NCI-H345 (cell line): ENCODE data around the gene ANO2.

ENCODE experiments used
- DNase-seq: peaks from one replicate; lab custom pipeline; 2025; lab: John Stamatoyannopoulos, UW

ANO2 gene

DNA sequence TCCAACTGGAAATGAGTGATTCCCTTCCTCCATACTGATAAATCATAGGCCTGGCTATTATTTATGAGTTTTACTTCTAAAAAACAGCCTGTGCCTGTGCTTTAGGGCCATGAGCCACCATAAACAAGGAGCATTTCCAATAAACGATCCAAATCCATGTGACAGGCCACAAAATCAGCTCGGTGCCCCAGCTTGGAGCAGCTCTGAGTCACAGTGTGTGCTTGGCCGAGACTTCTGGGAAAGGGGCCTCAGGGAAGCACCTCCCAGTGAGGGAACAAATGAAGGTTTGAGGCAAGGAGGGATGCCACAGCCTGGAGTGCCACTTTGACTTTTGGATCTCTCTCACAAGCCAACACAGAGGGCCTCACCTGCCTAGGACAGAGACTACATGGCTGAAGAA is 322.8 kb downstream of the ANO2 start:
- DNase-seq = no peak

- DNase-seq = no peak
Observed at GRCh38 chr12:5621329-5621728, 323.7 kb downstream of the ANO2 start.

- DNase-seq = no peak
Observed at GRCh38 chr12:5620896-5621295, 324.2 kb downstream of the ANO2 start.

DNA sequence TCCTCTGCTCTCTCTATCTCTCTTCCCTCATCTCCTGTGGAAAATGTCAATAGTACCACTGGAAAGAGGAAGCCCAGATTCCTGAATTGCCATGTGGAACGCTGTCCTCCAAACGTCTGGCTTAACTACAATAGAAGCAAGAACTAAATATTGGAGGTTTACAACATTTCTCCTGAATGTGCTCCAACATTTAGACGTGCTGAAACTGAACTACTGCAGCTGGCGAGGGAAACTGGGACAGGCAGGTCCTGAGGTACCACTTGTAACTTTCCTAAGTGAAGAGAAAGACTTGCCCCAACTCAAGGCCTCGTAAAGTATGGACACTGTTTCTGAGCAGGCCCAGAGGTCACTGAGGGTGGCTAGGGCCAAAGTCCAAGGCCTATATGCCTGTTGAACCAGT is 325.4 kb downstream of the ANO2 start:
- no peak for DNase-seq

DNA sequence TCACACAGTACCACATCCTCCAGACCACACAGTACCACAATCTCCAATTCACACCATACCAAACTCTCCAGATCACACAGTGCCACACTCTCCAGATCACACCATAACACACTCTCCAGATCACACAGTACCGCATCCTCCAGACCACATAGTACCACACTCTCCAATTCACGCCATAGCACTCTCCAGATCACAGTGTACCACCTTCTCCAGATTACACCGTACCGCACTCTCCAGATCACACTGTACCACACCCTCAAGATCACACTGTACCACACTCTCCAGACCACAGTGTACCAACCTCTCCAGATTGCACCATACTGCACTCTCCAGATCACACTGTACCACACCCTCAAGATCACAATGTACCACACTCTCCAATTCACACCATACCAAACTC is 328.2 kb downstream of the ANO2 start:
- DNase-seq = no peak

- DNase-seq = no peak
Observed at GRCh38 chr12:5615760-5616159, 329.3 kb downstream of the ANO2 start.

GRCh38 chr12:5614256-5614655 is 330.8 kb downstream of the ANO2 start:
- no peak for DNase-seq

DNA sequence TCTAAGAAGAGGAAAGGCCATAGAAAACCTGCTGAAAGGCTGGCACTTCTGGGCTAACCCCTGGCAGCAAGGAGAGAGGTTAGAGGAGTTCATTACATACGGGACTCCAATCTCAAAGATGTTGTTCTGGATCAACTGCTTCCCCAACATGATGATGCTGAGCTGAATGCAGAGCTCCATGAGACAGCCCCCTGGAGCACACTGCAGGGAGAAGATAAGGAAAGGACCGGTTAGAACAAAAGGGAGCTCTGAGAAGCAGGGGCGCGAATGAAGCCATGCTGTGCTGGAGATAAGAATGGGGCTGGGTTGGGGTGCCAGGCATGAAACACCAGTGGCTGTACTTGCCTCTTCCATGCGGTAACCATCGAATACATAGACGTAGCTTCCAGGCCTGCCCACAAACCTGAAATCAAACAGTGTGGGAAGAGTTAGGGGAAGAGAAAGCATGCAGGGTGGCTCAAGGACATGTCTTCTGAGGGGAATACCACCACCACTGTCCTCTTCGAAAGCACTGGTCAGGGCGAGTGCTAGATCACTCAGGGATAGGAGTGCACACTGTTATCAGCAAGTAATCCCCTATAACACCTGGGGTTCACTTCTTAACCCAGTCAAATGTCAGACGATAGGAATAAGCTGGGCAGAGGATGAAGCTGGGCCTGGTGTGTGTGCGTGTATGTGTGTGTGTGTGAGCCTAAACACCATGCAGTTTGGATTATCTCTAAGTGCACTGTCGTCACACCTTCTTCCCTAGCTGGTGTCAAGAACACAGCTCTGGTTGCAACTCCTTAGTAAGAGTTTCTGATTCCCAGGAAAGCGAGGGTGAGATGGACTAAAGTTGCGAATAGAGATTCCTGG is 332.3 kb downstream of the ANO2 start:
- no peak for DNase-seq

- DNase-seq = no peak
Observed at GRCh38 chr12:5611162-5611561, 333.9 kb downstream of the ANO2 start.

DNA sequence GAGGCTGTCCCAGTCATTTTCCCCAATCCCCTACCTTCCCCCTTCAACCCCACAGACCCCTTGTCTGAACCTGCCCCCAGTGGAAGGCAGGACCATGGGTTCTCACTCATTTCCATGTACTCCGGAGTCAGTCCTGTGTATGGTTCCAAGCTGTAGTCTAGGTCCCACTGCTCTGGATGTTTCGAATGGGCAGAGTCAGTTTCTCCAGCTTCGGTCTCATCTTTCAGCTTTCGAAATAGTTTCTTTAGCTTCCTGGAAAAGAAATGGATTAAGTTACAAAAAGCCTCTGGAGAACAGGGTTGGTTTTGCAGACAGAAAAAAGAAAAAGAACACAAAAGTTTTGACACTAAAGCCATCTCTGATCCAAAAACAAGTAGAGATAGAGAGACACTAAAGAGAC is 345.7 kb downstream of the ANO2 start:
- DNase-seq = no peak

DNA sequence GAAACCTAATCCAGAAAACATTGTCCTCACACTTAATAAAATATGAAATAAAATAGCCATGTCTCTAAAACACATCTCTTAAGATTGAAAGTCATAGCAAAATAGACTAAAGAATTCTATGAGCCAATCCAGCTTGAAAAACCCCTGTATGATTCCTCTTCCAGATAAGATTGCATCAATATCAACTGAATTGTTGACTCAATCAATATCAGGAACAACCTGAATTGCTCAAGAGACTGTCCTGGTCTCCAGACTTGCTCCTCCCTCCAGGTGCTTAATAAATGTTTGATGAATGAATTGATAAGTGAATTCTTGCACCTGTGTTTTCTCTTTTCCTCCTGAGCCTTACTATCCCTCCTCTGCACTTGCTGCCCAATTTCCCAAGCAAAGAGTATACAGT is 351.1 kb downstream of the ANO2 start:
- no peak for DNase-seq

DNA sequence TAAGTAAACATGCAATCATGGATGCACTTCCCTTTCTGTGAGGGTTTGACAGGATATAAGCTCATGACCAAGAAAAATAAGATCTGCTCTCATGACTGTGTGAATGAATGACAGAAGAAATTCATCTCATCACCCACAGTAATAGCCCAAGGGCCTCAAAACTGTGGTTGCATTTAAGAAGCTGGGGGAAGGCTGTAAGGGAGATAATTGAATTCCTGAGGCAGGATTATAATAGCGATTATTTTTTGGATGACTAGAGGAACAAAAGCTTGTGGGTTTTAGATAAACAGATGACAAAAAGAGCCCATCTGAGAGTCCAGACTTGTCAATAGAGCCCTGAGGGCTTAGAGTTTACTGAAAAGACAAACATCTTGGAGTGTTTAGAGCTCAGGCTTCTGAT is 352.0 kb downstream of the ANO2 start:
- no peak for DNase-seq

GRCh38 chr12:5592310-5592709 is 352.7 kb downstream of the ANO2 start:
- DNase-seq = no peak

DNA sequence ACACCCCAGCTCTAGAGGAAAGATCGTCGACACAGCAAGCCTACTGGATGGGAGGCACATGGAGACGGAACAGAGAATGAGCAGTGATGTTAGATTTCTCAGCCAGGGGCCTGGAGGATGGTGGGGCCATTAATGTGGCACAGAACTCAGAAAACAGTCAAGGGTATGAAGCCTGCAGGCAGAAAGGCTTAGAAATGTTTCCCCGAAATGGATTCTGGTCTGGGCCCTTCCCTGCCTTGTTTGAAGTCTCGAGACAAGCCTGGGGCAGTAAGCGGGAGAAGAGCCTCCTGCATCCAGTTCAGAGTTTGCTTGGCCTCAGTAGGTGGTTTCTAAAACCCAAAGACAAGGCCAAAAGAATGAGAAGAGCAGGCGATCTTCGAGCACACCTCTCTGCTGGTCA is 354.7 kb downstream of the ANO2 start:
- DNase-seq = no peak

GRCh38 chr12:5589054-5589453 is 356.0 kb downstream of the ANO2 start:
- no peak for DNase-seq

GRCh38 chr12:5588591-5588990 is 356.5 kb downstream of the ANO2 start:
- DNase-seq = no peak

DNA sequence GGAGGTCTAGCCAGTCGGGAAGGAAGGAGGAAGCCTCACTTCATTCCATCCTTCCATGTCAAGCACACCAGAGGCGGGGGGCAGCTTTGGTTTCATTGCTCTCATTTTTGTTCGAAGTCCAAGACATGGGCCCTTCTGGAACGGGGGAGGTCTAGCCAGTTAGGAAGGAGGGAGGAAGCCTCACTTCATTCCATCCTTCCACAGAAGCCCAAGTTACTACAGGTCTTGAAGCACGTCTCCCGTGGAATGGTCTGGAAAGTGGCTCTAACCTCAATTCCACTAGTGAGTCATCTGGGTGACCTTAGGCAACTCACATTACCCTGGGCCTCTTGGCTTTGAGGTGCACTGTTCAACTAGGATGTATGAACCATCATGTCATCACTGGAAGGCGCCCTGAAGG is 356.9 kb downstream of the ANO2 start:
- no peak for DNase-seq

- no peak for DNase-seq
Observed at GRCh38 chr12:5587711-5588121, 357.3 kb downstream of the ANO2 start.

DNA sequence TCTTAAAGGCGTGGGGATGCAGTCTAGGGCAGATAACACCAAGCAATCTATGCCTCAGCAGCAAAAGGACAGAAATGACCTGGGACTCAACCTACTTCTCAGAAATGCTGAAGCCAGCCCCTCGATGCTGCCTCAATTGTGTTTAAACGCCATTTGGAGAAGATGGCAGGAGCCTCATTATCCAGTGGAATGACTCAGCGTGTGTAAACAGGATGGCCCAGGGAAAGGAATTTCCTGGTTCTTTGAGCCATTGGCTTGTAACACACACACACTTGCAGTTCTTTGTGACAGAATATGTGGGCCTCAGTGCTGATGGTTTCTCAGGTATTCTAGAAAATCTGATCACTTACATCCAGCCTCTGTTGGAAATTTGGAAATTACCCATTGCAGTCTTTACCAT is 358.9 kb downstream of the ANO2 start:
- no peak for DNase-seq

DNA sequence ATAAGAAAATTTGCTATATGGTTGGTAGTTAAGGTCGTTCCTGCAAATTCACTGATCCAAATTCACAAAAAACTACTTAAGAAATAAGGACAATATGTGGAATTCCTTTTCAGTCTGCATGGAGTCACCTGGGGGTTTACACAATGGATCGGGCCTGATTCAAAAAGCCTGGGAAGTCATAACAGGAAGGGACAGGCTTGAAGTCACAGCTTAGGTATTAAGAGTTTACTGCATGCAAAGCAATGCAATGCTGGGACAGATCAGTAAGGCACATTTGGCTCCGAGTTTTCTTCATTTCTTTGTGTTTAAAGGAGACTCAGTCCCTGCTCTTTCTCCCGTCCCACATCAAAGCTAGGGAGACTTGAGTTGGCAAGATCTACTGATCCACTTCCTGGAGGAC is 359.9 kb downstream of the ANO2 start:
- no peak for DNase-seq

DNA sequence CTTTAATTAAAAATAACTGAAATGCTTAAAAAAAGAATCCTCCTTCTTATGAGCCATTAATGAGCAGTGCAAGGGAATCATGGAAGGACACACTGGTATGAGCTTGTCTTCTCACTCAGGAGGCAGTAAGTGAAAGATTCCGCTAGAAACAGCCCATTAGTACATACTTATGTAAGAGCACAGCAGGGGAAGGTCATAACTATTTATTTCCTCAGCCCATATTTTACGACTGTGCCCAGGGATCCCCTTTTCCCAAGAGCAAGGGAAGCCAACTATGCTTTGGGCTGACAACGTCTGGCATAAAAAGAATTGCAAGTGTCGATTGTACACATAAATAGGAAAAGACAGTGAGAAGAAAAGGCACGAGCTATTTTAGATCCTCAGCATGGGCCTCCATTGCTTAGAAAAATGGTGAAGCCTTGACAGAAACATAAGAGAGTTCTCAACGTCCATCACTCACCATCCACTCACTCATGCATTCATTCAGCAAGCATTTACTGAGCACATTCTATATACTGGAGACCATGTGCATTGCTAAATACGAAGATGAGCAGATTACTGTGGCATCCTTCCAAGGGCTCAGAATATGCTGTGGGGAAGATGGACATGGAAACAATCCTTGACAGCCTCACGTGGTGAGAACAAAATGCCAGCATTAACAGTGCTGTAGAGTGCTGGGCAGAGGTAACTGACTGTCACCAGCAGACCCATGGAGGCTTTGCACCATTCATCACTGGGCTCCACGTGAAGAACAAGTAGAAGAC is 360.5 kb downstream of the ANO2 start:
- no peak for DNase-seq

GRCh38 chr12:5582541-5582940 is 362.5 kb downstream of the ANO2 start:
- DNase-seq = no peak

DNA sequence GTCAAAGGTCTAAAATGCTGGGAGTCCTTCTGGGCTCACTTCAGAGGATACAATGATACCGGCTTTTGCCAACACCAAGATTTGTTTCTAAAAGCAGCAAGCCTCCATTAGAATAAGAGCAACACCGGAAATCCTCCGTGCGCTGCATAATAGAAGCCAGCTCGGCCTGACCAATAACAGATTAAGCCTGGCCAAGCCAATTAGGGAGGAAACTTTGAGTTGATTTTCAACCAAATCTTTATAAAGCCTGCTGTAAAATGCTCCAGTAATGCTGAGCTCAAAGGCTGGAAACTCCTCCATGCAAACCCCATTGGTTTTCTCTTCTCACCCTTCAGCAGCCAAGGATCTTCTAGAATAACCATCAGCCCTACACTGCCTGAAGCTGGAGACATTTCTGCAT is 363.0 kb downstream of the ANO2 start:
- DNase-seq = no peak

GRCh38 chr12:5581616-5582015 is 363.4 kb downstream of the ANO2 start:
- no peak for DNase-seq
